ENCODE measurements around the gene DCK.
"Not testable (repeated sequence)": the region's sequence is repeated elsewhere in the genome, so short reads cannot be mapped to it uniquely, and the experiment has no call there.

- TF ChIP-seq CTCF (conservative IDR thresholded peaks at IDR 0.05; ENCODE audit: low read depth, low read length); EZH2phosphoT487 (IDR thresholded peaks at IDR 0.05; ENCODE audit: borderline replicate concordance, low read length); EZH2 (IDR thresholded peaks at IDR 0.05; ENCODE audit: low read length, unreplicated experiment): not testable (repeated sequence)
These were observed 23.9 kb downstream of the DCK start for GRCh38 chr4:71017391-71017790.
